GM11168 (cell line): ENCODE measurements around the gene PM20D2.
"Not testable (repeated sequence)": the region's sequence is repeated elsewhere in the genome, so short reads cannot be mapped to it uniquely, and the experiment has no call there.

Experiments
- in situ Hi-C: fragments of 300-500 bp; cut with MboI; formaldehyde crosslinking; loops from one replicate; pipeline ENCODE4 v1.12.0; 2022; ENCODE audit warnings: low sequenced_read_pairs; ENCODE audit not compliant: unreplicated experiment

The PM20D2 gene, protein sequence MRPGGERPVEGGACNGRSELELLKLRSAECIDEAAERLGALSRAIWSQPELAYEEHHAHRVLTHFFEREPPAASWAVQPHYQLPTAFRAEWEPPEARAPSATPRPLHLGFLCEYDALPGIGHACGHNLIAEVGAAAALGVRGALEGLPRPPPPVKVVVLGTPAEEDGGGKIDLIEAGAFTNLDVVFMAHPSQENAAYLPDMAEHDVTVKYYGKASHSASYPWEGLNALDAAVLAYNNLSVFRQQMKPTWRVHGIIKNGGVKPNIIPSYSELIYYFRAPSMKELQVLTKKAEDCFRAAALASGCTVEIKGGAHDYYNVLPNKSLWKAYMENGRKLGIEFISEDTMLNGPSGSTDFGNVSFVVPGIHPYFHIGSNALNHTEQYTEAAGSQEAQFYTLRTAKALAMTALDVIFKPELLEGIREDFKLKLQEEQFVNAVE

DNA sequence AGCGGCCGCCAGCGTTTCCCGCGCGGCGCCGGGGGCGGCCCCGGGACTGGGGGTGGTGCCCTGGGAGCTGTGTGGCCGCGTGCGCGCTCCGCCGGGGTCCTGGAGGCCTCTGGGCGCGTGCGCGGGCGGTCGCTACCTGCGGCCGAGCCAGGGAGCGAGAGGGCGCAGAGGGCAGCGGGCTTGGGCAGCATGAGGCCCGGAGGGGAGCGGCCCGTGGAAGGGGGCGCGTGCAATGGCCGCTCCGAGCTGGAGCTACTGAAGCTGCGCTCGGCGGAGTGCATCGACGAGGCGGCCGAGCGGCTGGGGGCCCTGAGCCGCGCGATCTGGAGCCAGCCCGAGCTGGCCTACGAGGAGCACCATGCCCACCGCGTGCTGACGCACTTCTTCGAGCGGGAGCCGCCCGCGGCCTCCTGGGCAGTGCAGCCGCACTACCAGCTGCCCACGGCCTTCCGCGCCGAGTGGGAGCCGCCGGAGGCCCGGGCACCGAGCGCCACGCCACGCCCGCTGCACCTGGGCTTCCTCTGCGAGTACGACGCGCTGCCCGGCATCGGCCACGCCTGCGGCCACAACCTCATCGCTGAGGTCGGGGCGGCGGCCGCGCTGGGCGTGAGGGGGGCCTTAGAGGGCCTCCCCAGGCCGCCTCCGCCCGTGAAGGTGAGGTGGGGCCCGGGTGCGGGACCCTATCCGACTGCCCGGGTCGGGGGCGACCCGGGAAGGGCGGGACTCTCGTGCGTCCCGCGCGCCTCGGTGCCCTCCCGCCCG lies at the start of gene PM20D2:
Gene PM20D2 (plus strand): TSS at position 100 of the 762 bp plus-strand sequence. CDS start 90 bp downstream, at position 190.
- in situ Hi-C loops = no loop called here

DNA sequence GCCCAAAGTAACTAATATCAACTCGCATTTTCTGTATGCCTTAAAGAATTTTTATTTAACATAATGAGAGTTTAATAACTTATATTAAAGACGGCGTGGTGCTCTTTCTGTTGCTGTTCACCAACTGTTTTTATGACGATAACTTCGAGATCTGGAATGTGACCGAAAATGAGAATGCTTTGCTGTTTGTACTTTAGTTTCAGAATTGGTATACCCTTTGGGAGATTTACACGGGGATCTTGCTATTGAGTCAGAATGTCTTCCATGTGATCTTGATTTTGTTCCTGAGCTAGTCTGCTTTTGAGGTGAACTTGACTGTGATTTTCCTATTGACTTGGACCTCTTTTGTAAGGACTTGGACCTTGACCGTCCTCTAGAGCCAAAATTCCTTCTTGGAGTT lies 47.4 kb upstream of the PM20D2 start:
- in situ Hi-C loops = no loop called here

DNA sequence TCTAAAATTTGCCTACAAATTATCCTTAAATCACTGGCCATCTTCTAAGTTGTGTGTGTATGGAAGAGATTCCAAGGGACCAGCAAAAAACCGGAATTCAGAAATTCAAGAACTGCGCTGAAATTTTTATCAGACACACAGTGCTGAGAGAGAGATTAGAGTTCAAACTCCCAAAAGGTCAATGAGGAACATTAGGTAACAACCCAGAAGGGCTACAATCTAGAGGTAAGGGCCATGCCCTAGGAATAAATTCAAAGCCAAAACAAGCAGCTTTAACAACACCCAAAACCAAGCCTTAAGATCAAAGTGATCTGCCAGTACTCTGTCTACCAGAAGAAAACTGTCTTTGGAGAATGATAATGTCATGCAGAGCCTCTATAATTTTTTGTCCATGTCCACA lies 45.7 kb upstream of the PM20D2 start:
- in situ Hi-C loops = no loop called here

DNA sequence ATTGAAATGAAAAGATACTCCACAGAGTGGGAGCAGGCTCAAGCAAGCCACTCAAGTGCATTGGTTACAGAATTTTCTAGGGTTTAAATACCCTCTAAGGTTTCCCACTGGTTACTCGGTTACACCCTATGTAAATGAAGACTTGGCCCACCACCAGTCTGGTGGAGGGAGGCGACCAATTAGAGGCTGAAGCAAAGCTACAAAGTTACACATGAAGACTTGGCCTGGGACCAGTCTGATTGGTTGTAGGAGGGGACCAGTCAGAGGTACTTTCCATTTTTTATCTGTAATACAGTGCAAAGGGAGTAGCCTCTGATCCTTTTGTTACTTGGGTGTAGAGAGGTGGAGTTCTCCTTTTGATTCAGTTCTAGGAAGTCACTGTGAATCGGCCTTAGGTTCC lies 35.6 kb upstream of the PM20D2 start:
- in situ Hi-C loops = no loop called here

DNA sequence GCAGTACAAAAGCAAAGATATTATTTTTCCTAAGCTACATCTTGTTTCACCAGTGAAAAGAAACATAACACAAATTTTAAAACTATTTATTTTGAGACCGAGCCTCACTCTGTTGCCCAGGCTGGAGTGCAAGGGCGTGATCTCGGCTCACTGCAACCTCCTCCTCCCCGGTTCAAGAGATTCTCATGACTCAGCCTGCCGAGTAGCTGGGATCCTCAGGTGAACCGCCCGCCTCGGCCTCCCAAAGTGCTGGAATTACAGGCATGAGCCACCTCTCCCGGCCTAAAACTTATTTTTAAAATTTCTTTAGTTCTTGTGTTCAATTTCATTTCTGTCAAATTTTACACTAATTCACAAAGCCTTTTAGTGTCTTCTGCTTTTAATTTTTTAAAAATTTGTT lies 33.9 kb upstream of the PM20D2 start:
- in situ Hi-C loops = no loop called here

DNA sequence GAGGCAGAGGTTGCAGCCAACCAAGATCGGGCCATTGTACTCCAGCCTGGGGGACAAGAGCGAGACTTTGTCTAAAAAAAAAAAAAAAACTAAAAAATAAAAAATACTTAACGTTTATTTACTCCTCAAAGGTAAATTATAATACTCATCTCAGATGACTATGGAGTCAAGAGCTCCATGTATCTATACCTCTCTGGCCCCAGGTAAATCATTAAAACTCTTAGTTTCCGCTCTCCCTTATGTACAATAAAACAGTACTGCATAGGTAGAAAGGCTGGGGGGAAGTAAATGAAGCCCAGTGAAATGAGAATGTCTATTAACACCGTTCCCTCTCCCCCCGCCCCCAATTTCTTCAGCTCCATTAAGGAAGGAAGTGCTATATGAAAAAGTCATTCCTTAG lies 29.2 kb upstream of the PM20D2 start:
- in situ Hi-C loops = no loop called here

DNA sequence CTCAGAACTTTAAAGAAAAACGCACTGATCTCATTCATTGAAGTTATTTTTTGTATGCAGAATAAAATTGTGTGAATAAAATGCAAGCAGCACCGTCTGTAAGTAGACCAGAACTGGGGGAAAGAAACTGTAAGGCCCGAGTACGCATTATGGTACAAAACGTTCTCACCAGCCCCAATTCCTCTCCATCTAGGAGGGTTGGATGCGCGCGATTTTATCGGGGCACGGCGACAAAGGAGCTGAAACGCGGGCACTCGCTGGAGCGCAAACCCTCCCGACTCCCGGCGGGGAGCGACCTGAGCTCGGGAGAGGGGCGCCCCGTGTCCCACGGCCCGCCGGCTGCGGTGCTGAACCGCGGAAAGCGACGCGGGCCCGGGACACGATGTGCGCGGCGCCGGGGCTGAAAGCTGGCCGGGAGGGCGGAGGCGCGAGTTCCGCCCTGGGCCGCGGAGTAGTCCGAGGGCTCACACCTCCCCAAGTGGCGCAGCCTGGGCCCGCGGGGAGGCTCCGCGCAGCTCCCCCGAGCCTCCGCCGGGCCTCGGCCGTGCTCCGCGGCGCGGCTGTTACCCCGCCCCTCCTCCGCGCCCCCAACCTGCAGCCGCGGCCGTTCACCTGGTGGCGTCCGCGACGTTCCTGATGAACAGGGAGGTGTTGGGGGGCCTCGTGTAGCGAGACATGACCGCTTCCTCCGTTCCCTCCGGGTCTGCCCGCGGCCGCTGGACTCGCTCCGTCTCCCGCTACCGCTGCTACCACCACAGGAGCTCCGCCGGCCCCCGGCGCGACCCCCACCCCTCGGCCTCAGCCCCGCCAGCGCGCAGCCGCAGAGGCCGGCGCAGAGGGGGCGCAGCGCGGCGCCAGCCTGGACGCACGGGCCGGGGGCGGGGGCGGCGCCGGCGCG lies 28.4 kb upstream of the PM20D2 start, which contains the start of gene SRSF12:
Gene SRSF12 (minus strand): TSS at position 861 of the 898 bp plus-strand sequence. CDS start 184 bp downstream, at position 677.
- in situ Hi-C loops = no loop called here

DNA sequence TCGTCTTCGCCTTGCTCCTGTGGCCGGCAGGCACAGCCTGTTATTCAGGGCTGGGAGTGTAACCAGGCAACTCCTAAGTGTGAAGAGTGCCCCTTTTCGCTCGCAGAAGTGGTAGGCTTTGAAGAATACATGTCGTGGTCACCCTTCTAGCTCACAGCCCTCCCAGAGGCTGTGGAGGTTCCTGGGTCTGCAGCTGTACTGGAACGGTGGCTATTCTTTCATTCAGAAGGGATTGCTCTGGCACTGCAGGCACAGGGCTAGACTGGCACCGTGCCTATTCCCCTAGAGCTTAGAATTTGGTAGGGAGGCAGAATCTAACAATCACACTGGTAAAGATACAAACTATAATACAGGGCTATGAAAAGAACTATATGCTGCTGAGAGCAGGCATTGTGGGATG lies 26.9 kb upstream of the PM20D2 start:
- in situ Hi-C loops = no loop called here

DNA sequence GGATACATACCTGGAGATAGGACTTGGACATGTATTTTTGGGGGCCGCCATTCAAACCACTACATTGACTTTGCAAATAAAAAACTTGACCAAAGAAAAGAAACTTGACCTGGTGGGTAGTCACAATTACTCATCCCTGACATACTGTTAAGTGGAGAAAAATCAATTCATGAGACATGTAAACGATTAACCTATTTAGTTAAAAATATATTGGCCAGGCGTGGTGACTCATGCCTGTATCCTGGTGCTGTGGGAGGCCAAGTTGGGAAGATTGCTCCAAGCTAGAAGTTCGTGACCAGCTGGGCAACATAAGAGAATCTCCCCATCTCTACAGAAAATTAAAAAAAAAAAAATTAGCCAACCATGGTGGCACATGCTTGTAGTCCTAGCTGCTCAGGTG lies 25.5 kb upstream of the PM20D2 start:
- in situ Hi-C loops = no loop called here

DNA sequence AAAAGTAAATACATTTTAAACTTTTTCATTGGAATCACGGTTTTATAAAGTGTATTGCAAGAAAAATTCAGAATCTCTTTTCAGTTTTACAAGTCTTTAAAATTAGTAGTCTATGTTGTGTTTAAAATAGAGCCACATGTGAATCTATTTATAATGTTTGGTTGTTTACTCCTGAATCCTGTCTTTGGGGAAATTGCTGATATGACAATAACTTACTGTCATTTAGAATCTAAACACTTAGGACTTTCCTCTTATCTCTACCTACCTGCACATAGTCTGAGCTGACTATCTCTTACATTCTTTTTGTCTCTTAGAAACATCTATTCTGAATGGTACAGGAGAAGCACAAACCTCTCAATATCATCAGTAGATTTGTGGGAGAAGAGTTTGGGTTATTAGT lies 23.9 kb upstream of the PM20D2 start:
- in situ Hi-C loops = no loop called here

DNA sequence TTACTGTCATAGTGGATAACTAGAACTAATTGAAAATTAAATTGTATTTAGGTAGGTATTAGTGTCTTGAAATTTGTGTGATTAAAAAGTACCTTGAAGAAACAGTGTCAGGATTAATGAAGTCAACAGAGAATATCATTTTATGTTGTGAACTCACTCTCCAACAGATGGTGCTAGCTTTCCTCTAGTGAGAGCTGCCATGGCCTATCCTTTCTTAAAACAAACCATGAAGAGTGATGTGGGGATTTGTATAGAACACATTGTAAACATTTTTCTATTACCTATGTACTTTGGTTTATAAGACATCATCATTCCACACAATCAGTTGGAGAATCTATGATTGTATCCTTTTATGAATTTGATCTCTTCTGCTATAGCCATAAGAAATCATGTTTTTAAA lies 23.2 kb upstream of the PM20D2 start:
- in situ Hi-C loops = no loop called here

DNA sequence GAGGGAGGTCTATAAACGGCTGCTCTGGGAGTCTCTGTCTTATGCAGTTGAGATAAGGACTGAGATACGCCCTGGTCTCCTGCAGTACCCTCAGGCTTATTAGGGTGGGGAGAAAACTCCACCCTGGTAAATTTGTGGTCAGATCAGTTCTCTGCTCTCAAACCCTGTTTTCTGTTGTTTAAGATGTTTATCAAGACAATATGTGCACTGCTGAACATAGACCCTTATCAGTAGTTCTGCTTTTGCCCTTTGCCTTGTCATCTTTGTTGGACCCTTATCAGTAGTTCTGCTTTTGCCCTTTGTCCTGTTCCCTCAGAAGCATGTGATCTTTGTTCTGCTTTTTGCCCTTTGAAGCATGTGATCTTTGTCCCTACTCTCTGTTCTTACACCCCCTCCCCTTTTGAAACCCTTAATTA lies 17.6 kb upstream of the PM20D2 start:
- in situ Hi-C loops = not testable (repeated sequence)

DNA sequence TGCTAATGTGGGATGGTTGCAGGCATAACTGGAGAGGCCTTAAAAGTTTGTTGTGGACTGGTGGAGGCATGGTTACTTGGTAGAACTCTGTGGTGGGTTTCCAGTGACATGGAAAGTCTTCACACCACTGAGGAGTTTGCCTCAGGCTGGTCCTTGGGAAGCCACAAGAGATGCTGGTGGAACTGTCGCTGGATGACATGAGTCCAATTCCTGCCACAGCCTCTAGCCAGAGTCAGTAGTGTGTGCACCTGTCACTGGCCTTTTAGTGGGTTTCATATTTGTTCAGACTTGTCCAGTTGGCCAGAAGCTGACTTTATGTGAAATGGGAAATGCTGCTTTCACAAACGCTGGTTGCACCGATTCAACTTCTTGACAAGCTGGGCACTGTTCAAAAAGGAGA lies 14.3 kb upstream of the PM20D2 start:
- in situ Hi-C loops = no loop called here

DNA sequence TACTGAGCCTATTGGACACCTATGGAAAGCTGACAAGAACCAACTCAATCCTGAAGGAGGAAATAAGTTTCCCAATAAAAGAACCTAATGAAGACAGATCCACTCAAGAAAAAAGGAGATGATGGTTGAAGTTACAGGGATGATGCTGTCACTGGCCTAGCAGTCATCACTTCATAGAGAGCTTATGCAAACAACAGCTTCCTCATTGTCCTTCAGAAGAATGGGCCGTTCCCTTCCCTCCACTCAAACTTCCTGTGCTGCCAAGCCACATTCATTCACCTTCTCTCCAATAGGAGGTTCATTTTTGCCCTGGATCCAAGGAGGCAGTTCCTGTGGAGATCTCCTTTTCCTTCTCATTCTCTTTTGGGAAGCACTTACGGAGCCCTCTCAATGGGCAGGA lies 13.8 kb upstream of the PM20D2 start:
- in situ Hi-C loops = no loop called here

DNA sequence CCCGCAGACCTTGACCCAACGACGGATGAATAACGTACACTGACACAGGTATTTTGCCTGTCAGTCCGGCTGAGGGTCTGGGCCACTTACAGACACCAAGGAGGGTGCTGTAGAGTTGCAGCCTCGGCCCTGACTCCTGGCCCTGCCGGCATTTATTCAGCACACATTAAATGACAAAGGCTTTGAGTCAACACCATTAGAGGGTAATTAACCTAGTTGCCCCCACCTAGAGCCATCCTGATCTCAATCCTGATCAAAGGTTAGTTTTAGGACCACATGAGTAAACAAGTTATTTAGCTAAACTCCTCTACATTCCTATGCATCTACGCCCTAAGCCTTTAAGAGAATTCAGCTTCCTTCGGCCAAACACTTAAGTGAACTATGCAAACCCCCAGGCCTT lies 11.9 kb upstream of the PM20D2 start:
- in situ Hi-C loops = no loop called here

DNA sequence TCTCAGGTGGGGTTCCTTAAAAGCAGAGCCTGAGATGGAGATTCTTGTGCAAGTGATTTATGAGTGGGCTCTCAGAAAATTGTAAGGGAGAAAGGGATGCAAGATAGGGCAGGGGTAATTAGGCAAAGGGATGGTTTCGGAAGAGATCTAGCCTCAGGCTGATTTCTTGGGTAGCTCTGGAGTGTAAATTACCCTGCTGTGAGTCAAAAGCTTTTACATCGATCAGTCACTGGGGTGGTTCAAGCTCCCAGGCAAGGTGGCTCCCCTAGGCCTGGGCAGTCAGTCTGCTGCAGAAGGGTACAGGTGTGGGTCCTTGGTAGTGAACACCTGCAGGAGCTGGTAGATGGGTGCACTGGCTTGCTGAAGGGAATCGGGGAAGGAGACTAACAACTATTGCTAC lies 11.1 kb upstream of the PM20D2 start:
- in situ Hi-C loops = no loop called here

DNA sequence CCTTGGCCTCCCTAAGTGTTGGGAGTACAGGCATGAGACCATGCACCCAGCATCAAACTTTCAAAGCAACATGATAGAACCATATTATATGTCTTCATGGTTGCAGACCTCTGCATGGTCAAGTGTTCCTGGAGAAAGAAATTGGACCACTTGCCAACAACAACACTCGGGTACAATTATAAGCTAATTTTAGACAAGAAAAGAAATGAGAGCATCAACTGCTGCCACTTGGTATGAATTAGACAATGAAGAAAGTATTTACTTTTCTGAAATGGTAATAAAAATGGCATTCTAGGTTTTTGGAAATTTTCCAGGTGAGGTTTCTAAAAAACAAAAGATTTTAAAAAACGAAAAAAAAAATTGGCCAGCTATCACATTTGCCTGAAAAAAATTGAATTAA lies 7.7 kb upstream of the PM20D2 start:
- in situ Hi-C loops = no loop called here

DNA sequence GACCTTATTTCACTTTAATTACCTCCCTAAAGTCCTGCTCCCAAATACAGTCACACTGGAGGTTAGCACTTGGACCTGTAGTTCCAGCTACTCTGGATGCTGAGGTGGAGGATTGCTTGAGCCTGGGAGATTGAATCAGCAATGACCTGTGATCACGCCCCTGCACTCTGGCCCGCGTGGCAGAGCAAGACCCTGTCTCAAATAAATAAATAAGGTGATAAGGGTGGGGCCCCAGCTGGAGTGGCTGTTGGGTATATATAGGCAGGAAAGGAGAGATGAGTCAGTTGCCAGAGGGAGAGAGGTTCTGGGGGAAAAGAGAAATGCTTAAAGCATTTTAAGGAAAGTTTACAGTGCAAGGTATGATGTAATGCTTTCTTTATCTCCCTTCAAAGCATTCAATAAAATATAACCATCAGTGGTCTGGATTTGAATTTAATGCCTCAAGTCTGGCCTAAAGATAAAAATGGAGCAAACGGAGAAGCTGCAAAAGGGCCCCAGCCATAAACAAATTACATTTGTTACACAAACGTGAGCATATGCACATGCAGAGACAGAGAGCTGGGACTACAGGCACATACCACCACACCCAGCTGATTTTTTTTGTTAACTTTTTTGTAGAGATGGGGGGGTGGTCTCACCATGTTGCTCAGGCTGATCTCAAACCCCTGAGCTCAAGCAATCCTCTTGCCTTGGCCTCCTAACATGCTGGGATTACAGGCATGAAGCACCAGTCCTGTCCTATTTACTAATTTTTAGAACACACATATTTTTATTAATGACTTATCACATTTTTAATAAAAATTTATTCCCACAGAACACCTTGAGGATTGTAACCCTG lies 6.1 kb upstream of the PM20D2 start:
- in situ Hi-C loops = no loop called here

DNA sequence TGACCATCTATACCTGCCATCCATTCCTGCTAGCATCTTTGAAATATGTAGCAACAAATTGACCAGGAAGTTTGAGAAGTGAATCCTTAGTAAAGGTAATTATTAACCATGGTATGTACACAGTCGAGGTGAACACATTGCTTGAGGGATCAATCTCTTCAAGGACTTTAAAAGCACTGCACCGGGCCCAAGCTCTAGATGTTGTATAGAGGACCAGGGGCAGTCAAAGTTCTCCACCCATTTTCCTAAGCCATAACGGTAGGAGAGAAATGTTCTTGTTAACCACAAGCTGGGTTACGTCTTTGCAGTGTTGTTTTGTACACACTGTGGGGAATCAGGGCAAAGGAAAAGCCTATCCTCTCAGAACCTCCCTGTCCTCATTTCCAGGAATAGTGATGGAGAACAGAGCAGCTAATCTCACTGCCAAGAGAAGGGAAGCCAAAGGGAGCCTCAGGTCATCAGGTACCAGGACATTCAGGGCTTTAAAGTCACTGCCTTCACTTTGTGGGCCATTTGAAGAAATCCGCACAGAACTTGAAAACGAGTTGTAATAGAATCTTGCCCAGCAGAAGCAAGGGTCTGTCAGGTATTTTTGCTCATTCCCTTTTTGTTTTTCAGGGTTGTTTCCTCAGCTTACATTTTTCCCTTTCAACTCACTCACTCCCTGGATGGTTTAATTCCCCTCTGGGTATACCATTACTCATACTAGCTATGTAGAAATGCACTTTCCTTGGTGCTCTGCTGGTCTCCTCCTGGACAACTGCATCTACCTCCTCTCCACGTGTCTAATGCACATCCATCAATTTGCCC lies 5.3 kb upstream of the PM20D2 start:
- in situ Hi-C loops = no loop called here
